Ascending aorta (tissue), 2 donors: ENCODE results near the gene RBM38. TPM values are rescaled to one million over a fixed set of nuclear protein-coding genes. Genes with fewer than 3 reads are reported as not detected.
"Not testable (repeated sequence)": the region's sequence is repeated elsewhere in the genome, so short reads cannot be mapped to it uniquely, and the experiment has no call there.

Source experiments
- DNase-seq, 2 donors: peaks; one replicate each; pipeline ENCODE4 v3.0.0-alpha.2; 2019; ENCODE audit warnings: low spot score in 2 of 2
- H3K27ac ChIP-seq, 2 donors: fragments of 200-600 bp; sonication (generic); one replicate each; pipeline ENCODE4 v1.5.1; 2016 to 2017; ENCODE audit warnings: mild to moderate bottlenecking in 1 of 2
- H3K27me3 ChIP-seq: fragments of 200-600 bp; sonication (generic); one replicate; pipeline ENCODE4 v1.5.1; 2017
- H3K36me3 ChIP-seq, 2 donors: fragments of 200-600 bp; sonication (generic); one replicate each; pipeline ENCODE4 v1.5.1; 2016
- H3K4me1 ChIP-seq, 2 donors: fragments of 200-600 bp; sonication (generic); one replicate each; pipeline ENCODE4 v1.5.1; 2016 to 2017; ENCODE audit warnings: mild to moderate bottlenecking in 1 of 2
- H3K4me3 ChIP-seq, 2 donors: fragments of 200-600 bp; sonication (generic); one replicate each; pipeline ENCODE4 v1.5.1; 2016 to 2017; ENCODE audit warnings: mild to moderate bottlenecking in 1 of 2
- H3K9me3 ChIP-seq, 2 donors: fragments of 200-600 bp; sonication (generic); one replicate each; pipeline ENCODE4 v1.5.1; 2016
- CTCF ChIP-seq, 3 experiments: fragments of 200-600 bp in 2 of 3; fragments of 450-650 bp in 1 of 3; sonication (generic) in 2 of 3; IDR thresholded peaks; one replicate each; pipeline ENCODE4 v1.5.1; 2016 to 2019; ENCODE audit warnings: antibody characterized with exemption in 3 of 3, mild to moderate bottlenecking in 1 of 3, moderate library complexity in 1 of 3
- intact Hi-C: fragments of 100-400 bp; cut with DNase I; formaldehyde crosslinking; loops from one replicate; pipeline ENCODE4 v1.15.1; 2023
- total RNA-seq: library from RNA; depleted of rRNA; stranded (reverse); fragments of >200 nt; gene quantifications from one replicate; pipeline ENCODE4 v1.1.0, GENCODE V29; 2016

RBM38 gene
- total RNA-seq, 1 donor from 2014 or later, result 24.6 TPM

DNA sequence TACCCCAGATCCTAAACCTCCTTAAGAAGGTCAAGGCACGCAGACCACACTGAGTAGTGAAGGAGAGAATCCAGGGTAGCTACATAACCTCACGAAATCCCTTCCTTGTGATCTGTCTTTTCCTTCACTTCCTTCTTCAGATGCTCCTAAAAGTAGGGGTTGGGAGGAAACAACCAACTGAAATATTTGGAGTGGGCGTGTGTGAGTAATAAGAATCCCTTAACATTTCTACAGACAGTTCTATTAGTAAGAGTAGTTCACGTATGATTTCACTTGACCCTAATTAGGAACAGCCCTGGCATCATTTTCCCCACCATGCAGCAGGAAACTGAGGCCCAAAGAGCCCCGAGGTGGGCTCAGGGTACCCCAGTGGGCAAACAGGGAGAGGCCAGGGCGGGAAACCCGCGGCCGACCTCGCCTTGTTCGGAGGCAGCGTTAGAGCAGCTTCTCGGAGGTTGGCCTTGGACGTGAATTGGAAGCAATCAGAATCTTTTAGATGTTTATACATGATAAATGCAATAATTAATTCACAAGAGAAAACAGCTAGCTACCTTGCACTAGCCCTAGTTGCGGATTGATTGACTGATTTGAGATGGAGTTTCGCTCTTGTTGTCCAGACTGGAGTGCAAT, 41.0 kb upstream of the RBM38 start:
- no peaks in the 10 kb centered on the region for H3K9me3 ChIP-seq

DNA sequence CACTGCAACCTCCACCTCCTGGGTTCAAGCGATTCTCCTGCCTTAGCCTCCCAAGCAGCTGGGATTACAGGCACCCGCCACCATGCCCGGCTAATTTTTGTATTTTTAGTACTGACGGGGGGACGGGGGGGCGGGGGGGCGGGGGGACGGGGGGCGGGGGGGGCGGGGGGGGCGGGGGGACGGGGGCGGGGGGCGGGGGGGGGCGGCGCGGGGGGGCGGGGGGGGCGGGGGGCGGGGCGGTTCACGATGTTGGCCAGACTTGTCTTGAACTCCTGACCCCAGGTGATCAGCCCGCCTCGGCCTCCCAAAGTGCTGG, 40.5 kb upstream of the RBM38 start:
- H3K4me1 ChIP-seq, H3K9me3 ChIP-seq, H3K27me3 ChIP-seq, DNase-seq: not testable (repeated sequence)
- Histone ChIP-seq H3K36me3 (peaks cover 0 to 13% of the 10 kb centered on the region in 2 donors), H3K4me3 (peak overlapping the region; percentile 90 to 99), H3K27ac (peak overlapping the region; percentile 86 to 95)
- intact Hi-C loops, result loop anchor here (5.0 to 10.0 kb wide), 2 partner anchors 883 to 956 kb away; partner anchors contain the start of genes AURKA, CSTF1 and RTF2

More for the DNA sequence above, 41.0 kb upstream of the RBM38 start:
- no peak for DNase-seq
- Histone ChIP-seq H3K27me3 (no peaks in the 10 kb centered on the region), H3K27ac (no peak overlapping the region), H3K4me1 (peaks cover 4 to 9% of the 10 kb centered on the region in 2 donors), H3K36me3 (peaks cover 0 to 11% of the 10 kb centered on the region in 2 donors), H3K4me3 (no peak overlapping the region)
- intact Hi-C loops, result loop anchor here (5.0 to 10.0 kb wide), 2 partner anchors 883 to 955 kb away; partner anchors contain the start of genes AURKA, CSTF1 and RTF2
- TF ChIP-seq CTCF (IDR thresholded peaks at IDR 0.05), result no peak

GRCh38 chr20:57351042-57351783, 40.0 kb upstream of the RBM38 start, which contains the start of gene RAE1:
Gene RAE1, plus strand, starts transcription at chr20:57351255. Its CDS starts 2,784 bp downstream, at chr20:57354039.
- H3K4me1 ChIP-seq, result peaks cover 4 to 9% of the 10 kb centered on the region in 2 donors
- peak; percentile 35 to 94 for DNase-seq
- intact Hi-C loops, result loop anchor here (5.0 to 10.0 kb wide), 2 partner anchors 884 to 956 kb away; partner anchors contain the start of genes AURKA, CSTF1 and RTF2
- H3K9me3 ChIP-seq, result no peaks in the 10 kb centered on the region
- peaks cover 0 to 16% of the 10 kb centered on the region in 2 donors for H3K36me3 ChIP-seq
- H3K27me3 ChIP-seq, result no peaks in the 10 kb centered on the region
- H3K27ac ChIP-seq, result peak within 1 kb of the TSS; percentile 86 to 95
- H3K4me3 ChIP-seq, result peak within 1 kb of the TSS; percentile 90 to 99
- no peak for TF ChIP-seq CTCF (IDR thresholded peaks at IDR 0.05)

- Histone ChIP-seq H3K4me1 (peaks cover 4 to 9% of the 10 kb centered on the region in 2 donors), H3K9me3 (no peaks in the 10 kb centered on the region), H3K4me3 (peak overlapping the region; percentile 90 to 99), H3K36me3 (peaks cover 0 to 18% of the 10 kb centered on the region in 2 donors), H3K27me3 (no peaks in the 10 kb centered on the region), H3K27ac (no peak overlapping the region)
- no peak for TF ChIP-seq CTCF (IDR thresholded peaks at IDR 0.05)
- intact Hi-C loops, result loop anchor here (5.0 to 10.0 kb wide), 2 partner anchors 885 to 958 kb away; partner anchors contain the start of genes AURKA, CSTF1 and RTF2
- no peak for DNase-seq
Observed at GRCh38 chr20:57352305-57352704, 38.9 kb upstream of the RBM38 start.

- no peak overlapping the region for H3K4me3 ChIP-seq
Observed at GRCh38 chr20:57353351-57353750, 37.8 kb upstream of the RBM38 start.

More at GRCh38 chr20:57353351-57353750, 37.8 kb upstream of the RBM38 start:
- DNase-seq, result no peak
- no peak overlapping the region for H3K27ac ChIP-seq
- H3K36me3 ChIP-seq, result peaks cover 0 to 18% of the 10 kb centered on the region in 2 donors
- no peaks in the 10 kb centered on the region for H3K9me3 ChIP-seq
- H3K27me3 ChIP-seq, result no peaks in the 10 kb centered on the region
- intact Hi-C loops, result loop anchor here (5.0 to 10.0 kb wide), 2 partner anchors 886 to 959 kb away; partner anchors contain the start of genes AURKA, CSTF1 and RTF2
- peaks cover 4 to 9% of the 10 kb centered on the region in 2 donors for H3K4me1 ChIP-seq
- TF ChIP-seq CTCF (IDR thresholded peaks at IDR 0.05), result no peak
